Kidney (tissue), 14 donors: ENCODE data around the gene COL4A2. TPM values are rescaled to one million over a fixed set of nuclear protein-coding genes. Genes with fewer than 3 reads are reported as not detected.

Source experiments
- DNase-seq, 5 donors: peaks; one replicate each; pipeline ENCODE4 v3.0.0-alpha.2; 2013 to 2020
- FAIRE-seq: peaks from 2 replicates; lab custom pipeline; 2012; peaks lifted over from hg19 to GRCh38; lab: Jason Lieb, UNC
- H3K27ac ChIP-seq, 2 donors: one replicate each; pipeline ENCODE4 v1.7.0; 2013; ENCODE audit warnings: low read depth in 2 of 2, low read length in 2 of 2, inconsistent platforms in 1 of 2
- H3K27me3 ChIP-seq: one replicate; pipeline ENCODE4 v1.7.1; 2013; ENCODE audit warnings: low read length, inconsistent platforms; ENCODE audit not compliant: control insufficient read depth, insufficient read depth
- H3K36me3 ChIP-seq, 3 donors: one replicate each; pipeline versions ENCODE4 v1.7.0 to v1.7.1; 2013; ENCODE audit warnings: low read length in 3 of 3, control low read depth in 1 of 3, inconsistent platforms in 1 of 3; ENCODE audit not compliant: insufficient read depth in 3 of 3, control insufficient read depth in 2 of 3
- H3K4me1 ChIP-seq, 3 donors: one replicate each; pipeline versions ENCODE4 v1.7.0 to v1.7.1; 2013; ENCODE audit warnings: low read length in 3 of 3, inconsistent platforms in 1 of 3, low read depth in 1 of 3; ENCODE audit not compliant: control insufficient read depth in 2 of 3, insufficient read depth in 2 of 3
- H3K4me3 ChIP-seq, 3 donors: one replicate each; pipeline versions ENCODE4 v1.7.0 to v1.8.1; 2013; ENCODE audit warnings: low read length in 3 of 3, control low read depth in 1 of 3, inconsistent platforms in 1 of 3
- H3K9ac ChIP-seq, 3 donors: one replicate each; pipeline versions ENCODE4 v1.7.0 to v1.7.1; 2013; ENCODE audit warnings: low read length in 3 of 3, control low read depth in 1 of 3, inconsistent platforms in 1 of 3
- H3K9me3 ChIP-seq, 3 donors: one replicate each; pipeline versions ENCODE4 v1.7.0 to v1.7.1; 2013; ENCODE audit warnings: low read length in 3 of 3, control low read depth in 1 of 3, inconsistent platforms in 1 of 3; ENCODE audit not compliant: control insufficient read depth in 2 of 3, insufficient read depth in 1 of 3
- intact Hi-C: fragments of 100-400 bp; cut with DNase I; formaldehyde crosslinking; loops from one replicate; pipeline ENCODE4 v1.11.1; 2022
- polyA plus RNA-seq: library from polyadenylated mRNA; stranded (reverse); fragments of 350-450 nt; fragmentation: Illumina TruSeq; extraction: RNeasy Lipid Tissue Mini Kit (QIAGEN cat#74804); gene quantifications from one replicate; pipeline ENCODE4 v1.2.3, GENCODE V29; 2014; ENCODE audit warnings: low read depth, low replicate concordance; ENCODE audit not compliant: insufficient read depth
- total RNA-seq: library from RNA; stranded (reverse); fragmentation: NEBNext Ultra II Directional; extraction: Animal tissue kit (Norgen Biotek cat#: 25700); gene quantifications from one replicate; pipeline ENCODE4 v1.2.1, GENCODE V29; 2021
- TF ChIP-seq, protein P1 (sequence below): IDR thresholded peaks from 3 replicates; pipeline ENCODE4 v1.5.1; 2012; ENCODE audit warnings: mild to moderate bottlenecking, moderate library complexity, borderline replicate concordance; ENCODE audit not compliant: insufficient read depth; ENCODE audit errors: extremely low read depth
- donor health status: control.
- donor health status: control.
- donor health status: control.
- donor health status: control.
- donor health status: control.
- donor health status: DM: yes; HTN: yes; CAD: no.
- donor health status: Normal renal cell carcinoma (clear cell type).

The COL4A2 gene
- total and polyA plus RNA-seq, 2 donors from 2014 or later: 126 to 265 TPM

DNA sequence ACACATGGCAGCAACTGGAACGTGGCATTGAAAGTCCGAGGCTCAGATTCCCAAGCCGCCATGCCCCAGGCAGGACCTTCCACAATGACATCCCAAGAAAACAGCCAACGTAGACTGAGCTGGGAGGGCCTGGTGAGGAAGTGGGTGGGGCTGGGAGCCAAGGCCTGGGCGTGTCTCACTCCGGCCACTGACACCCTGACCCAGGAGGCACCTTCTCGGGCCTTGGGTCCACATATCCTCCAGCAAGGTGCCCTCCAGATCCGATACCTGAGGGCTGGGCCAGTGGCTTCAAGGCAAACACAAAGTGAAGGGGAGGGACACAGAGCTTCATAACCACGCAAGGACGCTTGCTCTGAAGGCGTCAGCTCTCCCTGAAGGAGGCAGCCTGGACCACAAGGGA, 211.5 kb downstream of the COL4A2 start:
- FAIRE-seq: no peak
- H3K4me3 ChIP-seq: no peak overlapping the region
- peaks cover 0 to 19% (median 4%) of the 10 kb centered on the region in 3 donors for H3K4me1 ChIP-seq
- intact Hi-C loops: no loop called here
- DNase-seq: peak in 1 of 5 donors; percentile 70
- TF ChIP-seq, protein P1, sequence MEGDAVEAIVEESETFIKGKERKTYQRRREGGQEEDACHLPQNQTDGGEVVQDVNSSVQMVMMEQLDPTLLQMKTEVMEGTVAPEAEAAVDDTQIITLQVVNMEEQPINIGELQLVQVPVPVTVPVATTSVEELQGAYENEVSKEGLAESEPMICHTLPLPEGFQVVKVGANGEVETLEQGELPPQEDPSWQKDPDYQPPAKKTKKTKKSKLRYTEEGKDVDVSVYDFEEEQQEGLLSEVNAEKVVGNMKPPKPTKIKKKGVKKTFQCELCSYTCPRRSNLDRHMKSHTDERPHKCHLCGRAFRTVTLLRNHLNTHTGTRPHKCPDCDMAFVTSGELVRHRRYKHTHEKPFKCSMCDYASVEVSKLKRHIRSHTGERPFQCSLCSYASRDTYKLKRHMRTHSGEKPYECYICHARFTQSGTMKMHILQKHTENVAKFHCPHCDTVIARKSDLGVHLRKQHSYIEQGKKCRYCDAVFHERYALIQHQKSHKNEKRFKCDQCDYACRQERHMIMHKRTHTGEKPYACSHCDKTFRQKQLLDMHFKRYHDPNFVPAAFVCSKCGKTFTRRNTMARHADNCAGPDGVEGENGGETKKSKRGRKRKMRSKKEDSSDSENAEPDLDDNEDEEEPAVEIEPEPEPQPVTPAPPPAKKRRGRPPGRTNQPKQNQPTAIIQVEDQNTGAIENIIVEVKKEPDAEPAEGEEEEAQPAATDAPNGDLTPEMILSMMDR: no peak
- H3K9ac ChIP-seq: no peak overlapping the region
- H3K9me3 ChIP-seq: no peaks in the 10 kb centered on the region
- no peaks in the 10 kb centered on the region for H3K27me3 ChIP-seq
- H3K36me3 ChIP-seq: peaks cover 0 to 20% (median 13%) of the 10 kb centered on the region in 3 donors
- no peak overlapping the region for H3K27ac ChIP-seq

DNA sequence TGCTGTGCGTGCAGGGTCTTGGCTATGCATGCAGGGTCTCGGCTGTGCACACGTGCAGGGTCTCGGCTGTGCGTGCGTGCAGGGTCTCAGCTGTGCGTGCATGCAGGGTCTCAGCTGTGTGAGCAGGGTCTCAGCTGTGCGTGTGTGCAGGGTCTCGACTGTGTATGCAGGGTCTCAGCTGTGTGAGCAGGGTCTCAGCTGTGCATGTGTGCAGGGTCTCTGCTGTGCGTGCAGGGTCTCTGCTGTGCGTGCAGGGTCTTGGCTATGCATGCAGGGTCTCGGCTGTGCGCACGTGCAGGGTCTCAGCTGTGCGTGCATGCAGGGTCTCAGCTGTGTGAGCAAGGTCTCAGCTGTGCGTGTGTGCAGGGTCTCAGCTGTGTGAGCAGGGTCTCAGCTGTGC, 212.0 kb downstream of the COL4A2 start:
- H3K36me3 ChIP-seq: peaks cover 0 to 16% (median 13%) of the 10 kb centered on the region in 3 donors
- no peaks in the 10 kb centered on the region for H3K27me3 ChIP-seq
- H3K9ac ChIP-seq: no peak overlapping the region
- H3K9me3 ChIP-seq: no peaks in the 10 kb centered on the region
- DNase-seq: peak in 1 of 5 donors; percentile 66
- no peak overlapping the region for H3K27ac ChIP-seq
- FAIRE-seq: no peak
- no peak overlapping the region for H3K4me3 ChIP-seq
- H3K4me1 ChIP-seq: peaks cover 0 to 22% (median 7%) of the 10 kb centered on the region in 3 donors
- TF ChIP-seq, protein P1: no peak
- intact Hi-C loops: no loop called here

DNA sequence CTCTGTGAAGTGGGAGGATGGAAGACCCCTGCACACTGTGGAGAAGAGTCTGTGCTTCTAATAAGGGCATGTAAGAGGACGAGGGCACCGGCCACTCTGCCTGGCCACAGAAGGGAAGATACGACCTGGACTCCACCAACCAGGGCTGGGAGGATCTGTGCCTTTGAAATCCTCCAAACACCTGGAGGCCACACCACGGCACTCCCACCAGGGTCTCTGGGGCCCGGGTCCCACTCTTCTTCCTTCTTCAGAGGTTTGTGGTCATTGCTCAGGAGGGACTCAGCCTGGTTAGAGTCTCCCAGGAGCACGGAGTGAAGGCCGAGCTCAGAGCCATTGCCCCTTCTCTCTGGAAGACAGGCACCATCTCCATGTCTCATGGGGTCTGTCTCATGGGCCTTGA, 212.4 kb downstream of the COL4A2 start:
- Histone ChIP-seq H3K4me1 (peaks cover 0 to 26% (median 12%) of the 10 kb centered on the region in 3 donors), H3K9ac (no peak overlapping the region), H3K36me3 (peaks cover 0 to 13% (median 13%) of the 10 kb centered on the region in 3 donors), H3K27ac (peak overlapping the region; percentile 76 to 79), H3K9me3 (no peaks in the 10 kb centered on the region), H3K4me3 (no peak overlapping the region), H3K27me3 (no peaks in the 10 kb centered on the region)
- no peak for FAIRE-seq
- intact Hi-C loops: no loop called here
- DNase-seq: peak in 1 of 5 donors; percentile 59
- TF ChIP-seq, protein P1: no peak
